Fibroblast of the aortic adventitia (primary cell): ENCODE results near the gene SLCO4A1. TPM values are rescaled to one million over a fixed set of nuclear protein-coding genes. Genes with fewer than 3 reads are reported as not detected.

Source experiments
- DNase-seq: peaks from one replicate; pipeline ENCODE4 v3.0.0-alpha.2; 2010; ENCODE audit warnings: low read depth
- H3K4me3 ChIP-seq: 2 replicates; pipeline ENCODE4 v1.5.1; 2011; ENCODE audit warnings: low read depth, mild to moderate bottlenecking, control low read depth, low read length, moderate library complexity
- CTCF ChIP-seq: IDR thresholded peaks from 2 replicates; pipeline ENCODE4 v1.5.1; 2011; ENCODE audit warnings: mild to moderate bottlenecking, low read length, control low read depth, inconsistent platforms; ENCODE audit not compliant: insufficient read depth
- total RNA-seq: library from RNA; depleted of rRNA; stranded (reverse); fragments of >200 nt; gene quantifications from 2 replicates; pipeline ENCODE4 v1.2.3, GENCODE V29; 2012; ENCODE audit warnings: low replicate concordance

SLCO4A1 gene
- 0.72 and 0.90 TPM in 2 replicates for total RNA-seq

- no peak for TF ChIP-seq CTCF
- peak within 1 kb of the TSS; percentile 59 for H3K4me3 ChIP-seq
- peak; percentile 23 for DNase-seq
Observed at GRCh38 chr20:62642051-62642665, at the start of gene SLCO4A1. TSS of gene SLCO4A1 (plus strand) at chr20:62642503. CDS start at chr20:62656455, 13,952 bp downstream.

- no peak for TF ChIP-seq CTCF
- no peak for DNase-seq
- no peak overlapping the region for H3K4me3 ChIP-seq
Observed at GRCh38 chr20:62592506-62593177, 49.7 kb upstream of the SLCO4A1 start.

- TF ChIP-seq CTCF: no peak
- DNase-seq: no peak
- H3K4me3 ChIP-seq: no peak overlapping the region
Observed at GRCh38 chr20:62593616-62594015, 48.7 kb upstream of the SLCO4A1 start.

GRCh38 chr20:62595069-62595468 is 47.2 kb upstream of the SLCO4A1 start:
- H3K4me3 ChIP-seq: no peak overlapping the region
- TF ChIP-seq CTCF: no peak
- DNase-seq: no peak

GRCh38 chr20:62595491-62595890 is 46.8 kb upstream of the SLCO4A1 start:
- H3K4me3 ChIP-seq: no peak overlapping the region
- no peak for TF ChIP-seq CTCF
- DNase-seq: peak; percentile 56

GRCh38 chr20:62596486-62596885 is 45.8 kb upstream of the SLCO4A1 start:
- no peak overlapping the region for H3K4me3 ChIP-seq
- DNase-seq: no peak
- no peak for TF ChIP-seq CTCF
